NK-92 (cell line): ENCODE results near the gene ZFYVE16.
"Not testable (repeated sequence)": the region's sequence is repeated elsewhere in the genome, so short reads cannot be mapped to it uniquely, and the experiment has no call there.

Experiments
- DNase-seq: peaks from one replicate; lab custom pipeline; 2025; ENCODE audit not compliant: unreplicated experiment; lab: John Stamatoyannopoulos, UW

The ZFYVE16 gene

GRCh38 chr5:80409367-80409966, 1.6 kb downstream of the ZFYVE16 start:
- DNase-seq: no peak

DNA sequence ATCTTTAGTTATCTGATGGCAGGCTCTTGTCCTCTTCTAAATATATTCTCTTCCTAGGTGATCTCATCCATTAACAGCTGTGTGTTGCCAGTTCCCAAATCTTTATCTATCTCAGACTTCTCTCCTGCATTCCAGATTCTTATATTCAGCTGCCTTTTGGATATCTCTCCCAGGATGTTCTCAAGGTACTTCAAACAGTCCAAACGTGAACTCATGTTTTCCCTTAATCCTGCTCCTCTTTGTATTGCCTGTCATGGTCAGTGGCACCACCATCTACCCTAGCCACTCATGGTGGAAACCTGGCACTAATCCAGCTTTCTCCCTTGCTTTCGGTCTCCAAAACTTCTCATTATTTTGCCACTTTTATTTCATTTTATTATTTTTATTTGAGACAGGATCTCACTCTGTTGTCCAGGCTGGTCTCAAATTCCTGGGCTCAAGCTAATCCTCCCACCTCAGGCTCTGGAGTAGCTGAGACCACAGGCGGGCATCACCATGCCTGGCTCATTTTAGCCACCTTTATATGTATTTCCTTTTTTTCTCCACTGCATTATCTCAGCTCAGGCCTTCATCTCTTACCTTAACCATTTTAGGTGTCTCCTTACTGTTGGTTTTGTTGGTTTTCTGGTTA, 3.8 kb downstream of the ZFYVE16 start:
- DNase-seq: no peak

GRCh38 chr5:80414113-80414512, 6.2 kb downstream of the ZFYVE16 start:
- DNase-seq: no peak

GRCh38 chr5:80417973-80418372, 10.1 kb downstream of the ZFYVE16 start:
- DNase-seq: no peak

GRCh38 chr5:80424365-80424764, 16.5 kb downstream of the ZFYVE16 start:
- not testable (repeated sequence) for DNase-seq

- DNase-seq: no peak
These were observed 27.6 kb downstream of the ZFYVE16 start for GRCh38 chr5:80435476-80435875.

DNA sequence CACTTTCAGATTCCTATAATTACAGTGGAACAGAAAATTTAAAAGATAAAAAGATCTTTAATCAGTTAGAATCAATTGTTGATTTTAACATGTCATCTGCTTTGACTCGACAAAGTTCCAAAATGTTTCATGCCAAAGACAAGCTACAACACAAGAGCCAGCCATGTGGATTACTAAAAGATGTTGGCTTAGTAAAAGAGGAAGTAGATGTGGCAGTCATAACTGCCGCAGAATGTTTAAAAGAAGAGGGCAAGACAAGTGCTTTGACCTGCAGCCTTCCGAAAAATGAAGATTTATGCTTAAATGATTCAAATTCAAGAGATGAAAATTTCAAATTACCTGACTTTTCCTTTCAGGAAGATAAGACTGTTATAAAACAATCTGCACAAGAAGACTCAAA, 29.5 kb downstream of the ZFYVE16 start:
- DNase-seq: no peak

DNA sequence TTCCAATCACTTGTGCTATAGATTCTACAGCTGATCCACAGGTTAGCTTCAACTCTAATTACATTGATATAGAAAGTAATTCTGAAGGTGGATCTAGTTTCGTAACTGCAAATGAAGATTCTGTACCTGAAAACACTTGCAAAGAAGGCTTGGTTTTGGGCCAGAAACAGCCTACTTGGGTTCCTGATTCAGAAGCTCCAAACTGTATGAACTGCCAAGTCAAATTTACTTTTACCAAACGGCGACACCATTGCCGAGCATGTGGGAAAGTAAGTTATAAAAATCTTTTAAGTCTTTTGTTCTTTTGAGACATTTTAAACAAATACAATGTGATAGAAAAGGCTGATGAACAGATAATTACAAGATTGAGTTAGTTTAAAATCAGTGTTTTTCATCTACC, 30.9 kb downstream of the ZFYVE16 start:
- no peak for DNase-seq

DNA sequence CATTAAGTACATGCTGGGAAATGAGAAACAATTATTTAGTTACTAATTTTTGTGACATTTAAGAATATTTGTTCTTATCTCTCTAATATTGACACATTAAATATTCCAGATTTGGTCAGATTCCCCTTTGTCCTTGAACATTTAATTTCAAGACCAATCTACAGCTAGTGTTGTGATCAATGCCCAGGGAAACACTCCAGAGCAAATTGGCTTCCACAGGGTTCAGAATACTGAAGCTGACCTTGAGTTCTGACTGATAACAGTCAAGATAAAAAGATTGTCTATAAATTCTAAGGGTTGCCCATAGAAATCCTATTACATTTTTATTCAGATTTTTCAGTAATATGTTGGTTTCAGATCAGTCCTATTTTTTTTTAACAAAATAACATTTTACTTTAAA, 31.3 kb downstream of the ZFYVE16 start:
- DNase-seq: no peak

- DNase-seq: no peak
These were observed 34.9 kb downstream of the ZFYVE16 start for GRCh38 chr5:80442742-80443141.

DNA sequence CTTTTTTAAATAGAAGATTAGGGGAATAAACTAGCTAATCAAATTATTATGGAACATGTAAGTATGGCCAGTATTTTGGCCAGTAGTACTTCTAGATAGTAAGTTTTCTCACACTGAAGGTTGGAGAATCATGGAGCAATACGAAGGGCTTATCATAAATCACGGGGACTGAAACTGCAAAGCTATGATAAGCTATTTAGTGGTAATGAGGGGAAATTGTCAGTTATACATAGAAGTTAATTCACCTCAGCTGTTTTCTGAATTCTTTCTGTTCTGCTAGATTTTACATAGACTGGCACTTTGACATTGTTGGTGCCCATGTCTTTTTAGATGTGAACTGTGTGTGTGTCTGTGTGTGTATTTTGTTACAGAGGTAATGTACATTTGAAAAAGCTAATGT, 45.5 kb downstream of the ZFYVE16 start:
- DNase-seq: no peak

- DNase-seq: no peak
These were observed 55.4 kb downstream of the ZFYVE16 start for GRCh38 chr5:80463269-80463668.

DNA sequence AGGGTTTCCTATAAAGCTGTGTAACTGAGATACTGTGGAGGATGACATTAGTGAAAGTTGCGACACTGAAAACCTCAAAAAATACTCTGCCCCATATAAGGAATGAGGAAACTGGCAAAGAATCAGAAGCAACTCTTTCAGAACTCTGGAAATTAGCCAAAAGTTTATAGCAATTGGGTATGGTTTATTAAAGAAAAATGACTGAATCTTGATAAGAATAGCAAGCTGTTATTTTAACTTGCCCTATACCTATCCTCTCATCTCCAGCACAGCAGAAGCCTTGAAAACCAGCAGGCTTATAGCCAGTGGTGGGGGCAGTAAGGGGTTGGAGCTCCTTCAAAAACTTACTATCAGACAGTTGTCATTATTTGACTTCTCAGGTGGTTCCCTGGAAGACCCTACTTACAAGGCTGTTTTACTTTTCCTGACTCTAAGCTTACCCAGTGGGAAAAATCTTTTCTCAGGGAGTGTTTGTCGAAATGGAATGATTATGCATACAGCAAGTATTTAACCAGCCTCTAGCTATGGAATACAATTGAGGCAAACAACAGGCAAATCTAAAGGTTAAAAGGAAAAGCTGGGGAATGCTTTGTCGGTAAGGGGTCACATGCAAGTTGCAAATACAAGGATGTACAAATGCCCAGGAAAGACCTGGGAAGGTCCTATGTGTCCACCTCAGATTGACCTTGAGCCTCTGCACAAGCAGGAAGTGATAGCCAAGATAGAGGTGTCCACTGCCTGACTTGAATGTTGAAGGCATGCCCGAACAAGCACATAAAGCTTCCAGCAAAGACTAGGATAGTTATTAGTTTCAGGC, 59.0 kb downstream of the ZFYVE16 start:
- no peak for DNase-seq

DNA sequence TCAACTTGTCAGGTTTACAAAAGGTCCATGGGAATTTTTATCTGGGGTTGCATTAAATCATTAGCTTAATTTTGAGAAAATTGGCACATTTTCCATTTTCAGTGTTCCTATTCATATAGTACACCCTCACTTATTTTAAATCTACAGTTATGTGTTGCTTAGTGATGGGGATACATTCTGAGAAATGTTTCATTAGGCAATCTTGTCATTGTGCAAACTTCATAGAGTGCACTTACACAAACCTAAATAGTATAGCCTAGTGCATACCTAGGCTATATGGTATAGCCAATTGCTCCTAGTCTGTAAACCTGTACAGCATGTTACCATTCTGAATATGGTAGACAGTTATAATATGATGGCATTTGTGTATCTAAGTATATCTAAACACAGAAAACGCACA, 60.3 kb downstream of the ZFYVE16 start:
- DNase-seq: no peak

DNA sequence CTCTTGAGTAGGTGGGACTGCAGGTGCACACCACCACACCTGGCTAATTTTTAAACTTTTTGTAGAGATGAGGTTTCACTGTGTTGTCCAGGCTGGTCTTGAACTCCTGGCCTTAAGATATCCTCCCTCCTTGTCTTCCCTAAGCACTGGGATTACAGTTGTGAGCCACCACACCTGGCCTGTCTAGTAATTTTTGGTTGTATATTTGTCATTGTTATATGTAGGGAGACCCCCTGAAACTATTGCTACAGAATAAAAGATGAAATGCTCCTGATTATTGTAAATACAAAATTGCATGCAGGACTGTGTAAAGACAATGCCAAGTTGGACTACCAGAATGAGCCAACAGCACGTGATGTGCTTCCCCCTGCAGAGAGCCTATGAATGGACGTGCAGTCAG, 62.8 kb downstream of the ZFYVE16 start:
- DNase-seq: not testable (repeated sequence)

- DNase-seq: no peak
These were observed 67.1 kb downstream of the ZFYVE16 start for GRCh38 chr5:80474929-80475328.

GRCh38 chr5:80479713-80480112, 71.8 kb downstream of the ZFYVE16 start:
- no peak for DNase-seq

DNA sequence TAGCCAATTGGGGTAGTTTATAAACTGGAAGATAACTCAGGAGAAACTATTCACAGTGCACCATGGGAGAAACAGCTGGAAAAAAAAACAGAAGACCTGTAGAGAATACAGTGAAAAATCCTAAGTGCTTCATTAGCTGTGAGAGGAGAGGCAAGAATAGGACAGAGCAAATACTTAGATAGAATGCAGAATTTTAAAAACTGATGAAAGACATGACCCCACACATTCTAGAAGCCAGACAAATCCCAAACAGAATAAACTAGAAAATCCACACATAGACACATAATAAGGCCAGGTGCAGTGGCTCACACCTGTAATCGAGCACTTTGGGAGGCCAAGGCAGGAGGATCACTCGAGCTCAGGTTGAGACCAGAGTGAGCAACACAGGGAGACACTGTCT, 72.5 kb downstream of the ZFYVE16 start:
- no peak for DNase-seq

DNA sequence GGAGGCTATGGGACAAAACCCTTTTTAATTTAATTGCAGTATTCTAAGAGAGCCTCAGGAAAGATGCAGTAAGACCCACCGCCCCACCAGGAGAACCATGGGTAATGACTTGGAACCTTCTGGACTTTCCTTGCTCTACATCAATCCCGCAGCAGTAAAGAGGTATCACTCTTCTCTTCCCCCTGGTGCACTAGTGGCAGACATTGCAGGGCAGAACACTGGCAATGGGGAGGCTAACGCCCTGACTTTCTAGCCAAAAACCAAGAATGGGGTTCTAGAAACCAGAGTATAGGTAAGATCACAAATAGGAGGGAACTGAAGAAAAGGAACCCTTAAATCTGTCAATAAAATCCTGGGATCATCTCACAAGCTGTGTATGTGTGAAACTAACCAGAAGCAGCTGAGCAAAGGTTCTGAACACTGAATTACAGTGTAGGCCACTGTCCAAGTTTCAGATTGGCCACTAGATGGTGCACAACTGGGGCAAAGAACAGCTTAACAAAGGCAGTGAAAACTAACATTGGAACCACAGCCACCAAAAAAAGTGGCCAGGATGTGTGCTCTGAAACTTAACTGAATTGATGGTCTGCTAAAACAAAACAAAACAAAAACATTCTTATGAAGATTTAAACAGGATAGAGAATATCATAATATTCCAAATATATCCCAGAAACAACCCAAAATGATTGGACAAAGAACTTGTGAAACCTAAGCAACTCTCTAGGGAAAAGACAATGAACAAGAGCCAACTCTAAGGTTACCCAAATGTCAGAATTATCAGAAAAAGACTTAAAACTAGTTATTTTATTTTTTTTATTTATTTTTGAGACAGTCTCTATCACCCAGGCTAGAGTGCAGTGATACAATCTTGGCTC, 73.4 kb downstream of the ZFYVE16 start:
- no peak for DNase-seq

DNA sequence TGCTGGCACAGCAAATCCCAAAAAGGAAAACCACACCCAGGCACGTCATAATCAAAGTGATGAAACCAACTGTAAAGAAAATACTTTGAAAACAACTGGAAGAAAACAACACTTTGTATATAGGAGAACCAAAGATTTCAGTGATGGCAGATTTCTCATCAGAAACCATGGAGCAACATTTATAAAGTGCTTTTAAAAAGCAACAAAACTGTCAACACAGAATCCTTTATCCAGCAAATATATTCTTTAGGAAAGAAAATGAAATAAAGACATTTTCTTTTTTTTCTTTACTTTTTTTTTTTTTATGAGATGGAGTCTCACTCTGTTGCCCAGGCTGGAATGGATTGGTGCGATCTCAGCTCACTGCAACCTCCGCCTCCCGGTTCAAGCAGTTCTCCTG, 74.7 kb downstream of the ZFYVE16 start:
- DNase-seq: no peak

DNA sequence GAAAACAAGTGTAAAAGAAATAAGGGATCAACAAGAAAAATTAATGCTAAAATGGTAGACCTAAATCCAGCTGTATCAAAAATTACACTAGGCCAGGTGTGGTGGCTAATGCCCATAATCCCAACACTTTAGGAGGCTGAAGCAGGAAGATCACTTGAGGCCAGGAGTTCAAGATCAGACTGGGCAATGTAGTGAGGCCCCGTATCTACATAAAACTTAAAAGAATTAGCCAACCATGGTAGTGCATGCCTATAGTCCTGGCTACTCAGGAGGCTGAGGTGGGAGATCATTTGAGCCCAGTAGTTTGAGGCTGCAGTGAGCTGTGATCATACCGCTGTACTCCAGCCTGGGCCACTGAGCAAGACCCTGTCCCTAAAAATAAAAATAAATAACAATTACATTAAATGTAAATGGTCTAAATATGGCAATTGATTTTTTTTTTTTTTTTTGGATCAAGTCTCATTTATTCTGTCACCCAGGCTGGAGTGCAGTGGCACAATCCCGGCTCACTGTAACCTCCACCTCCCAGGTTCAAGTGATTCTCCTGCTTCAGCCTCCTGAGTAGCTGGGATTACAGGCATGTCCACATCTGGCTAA, 75.9 kb downstream of the ZFYVE16 start:
- no peak for DNase-seq
